MM.1S (cell line): ENCODE results near the gene ARHGEF10L.

Source experiments
- DNase-seq: peaks from one replicate; pipeline ENCODE4 v3.0.0-alpha.2; 2015
- H2AFZ ChIP-seq: fragments of 300-600 bp; sonication (generic); 2 replicates; pipeline ENCODE4 v1.6.0; 2016; ENCODE audit warnings: antibody characterized with exemption, low read length
- H3F3A ChIP-seq: fragments of 300-600 bp; sonication (generic); 2 replicates; pipeline ENCODE4 v1.6.1; 2016; ENCODE audit warnings: mild to moderate bottlenecking, antibody characterized with exemption, low read length, moderate library complexity, mixed read lengths; ENCODE audit not compliant: insufficient read depth
- H3K27ac ChIP-seq: fragments of 300-600 bp; sonication (generic); 2 replicates; pipeline ENCODE4 v1.5.1; 2016; ENCODE audit warnings: mild to moderate bottlenecking, low read length
- H3K27me3 ChIP-seq: fragments of 300-600 bp; sonication (generic); replicated peaks from 2 replicates; pipeline ENCODE4 v1.6.0; 2016; ENCODE audit warnings: low read length; ENCODE audit not compliant: insufficient read depth
- H3K36me3 ChIP-seq: fragments of 300-600 bp; sonication (generic); replicated peaks from 2 replicates; pipeline ENCODE4 v1.6.1; 2016; ENCODE audit warnings: mild to moderate bottlenecking, low read length, mixed read lengths; ENCODE audit not compliant: insufficient read depth
- H3K4me1 ChIP-seq: fragments of 300-600 bp; sonication (generic); 2 replicates; pipeline ENCODE4 v1.6.1; 2016; ENCODE audit warnings: low read length, mixed read lengths
- H3K4me2 ChIP-seq: fragments of 300-600 bp; sonication (generic); 2 replicates; pipeline ENCODE4 v1.6.0; 2016; ENCODE audit warnings: low read depth, low read length
- H3K4me3 ChIP-seq: fragments of 300-600 bp; sonication (generic); 2 replicates; pipeline ENCODE4 v1.5.1; 2016; ENCODE audit warnings: low read length, mixed read lengths
- H3K79me2 ChIP-seq: fragments of 300-600 bp; sonication (generic); 2 replicates; pipeline ENCODE4 v1.6.1; 2016; ENCODE audit warnings: mixed run types, low read length, mixed read lengths
- H3K9ac ChIP-seq: fragments of 300-600 bp; sonication (generic); 2 replicates; pipeline ENCODE4 v1.6.1; 2016; ENCODE audit warnings: low read length, mixed read lengths
- H3K9me2 ChIP-seq: fragments of 300-600 bp; sonication (generic); replicated peaks from 2 replicates; pipeline ENCODE4 v1.6.1; 2016; ENCODE audit warnings: mild to moderate bottlenecking, low read length, mixed read lengths; ENCODE audit not compliant: insufficient read depth
- H3K9me3 ChIP-seq: fragments of 300-600 bp; sonication (generic); replicated peaks from 2 replicates; pipeline ENCODE4 v1.6.1; 2016; ENCODE audit warnings: mild to moderate bottlenecking, low read length, mixed read lengths; ENCODE audit not compliant: insufficient read depth
- H4K20me1 ChIP-seq: fragments of 300-600 bp; sonication (generic); 2 replicates; pipeline ENCODE4 v1.6.1; 2016; ENCODE audit warnings: mild to moderate bottlenecking, low read length, moderate library complexity, mixed read lengths; ENCODE audit not compliant: insufficient read depth
- CTCF ChIP-seq: fragments of 300-600 bp; sonication (generic); IDR thresholded peaks from 2 replicates; pipeline ENCODE4 v1.5.1; 2016; ENCODE audit warnings: antibody characterized with exemption, low read length, mixed read lengths
- EZH2 ChIP-seq: fragments of 300-600 bp; sonication (generic); optimal IDR thresholded peaks from 2 replicates; pipeline ENCODE3; 2017; ENCODE audit warnings: low read depth, mild to moderate bottlenecking, antibody characterized with exemption, low read length, mixed read lengths
- EZH2phosphoT487 ChIP-seq: fragments of 300-600 bp; sonication (generic); IDR thresholded peaks from 2 replicates; pipeline ENCODE4 v1.6.1; 2018; ENCODE audit warnings: antibody characterized with exemption, low read length

Gene ARHGEF10L

GRCh38 chr1:17646444-17647280 lies 107.2 kb downstream of the ARHGEF10L start:
- Histone ChIP-seq H3K36me3 (no peaks in the 10 kb centered on the region), H3K9ac (no peak overlapping the region), H3K27me3 (peaks cover 99% of the 10 kb centered on the region), H3K9me2 (no peaks in the 10 kb centered on the region), H3K4me1 (no peaks in the 10 kb centered on the region), H4K20me1 (no peaks in the 10 kb centered on the region), H3K79me2 (no peaks in the 10 kb centered on the region), H2AFZ (no peak overlapping the region), H3K4me2 (no peak overlapping the region), H3K4me3 (no peak overlapping the region), H3K27ac (no peak overlapping the region), H3F3A (no peaks in the 10 kb centered on the region), H3K9me3 (no peaks in the 10 kb centered on the region)
- no peak for DNase-seq
- TF ChIP-seq CTCF (no peak), EZH2 (no peak), EZH2phosphoT487 (no peak)

GRCh38 chr1:17648457-17649145 lies 109.1 kb downstream of the ARHGEF10L start:
- no peak overlapping the region for H3K4me3 ChIP-seq
- no peaks in the 10 kb centered on the region for H3K4me1 ChIP-seq
- H3K27me3 ChIP-seq = peaks cover 85% of the 10 kb centered on the region
- no peak for TF ChIP-seq CTCF
- no peak for TF ChIP-seq EZH2
- H3K9me3 ChIP-seq = no peaks in the 10 kb centered on the region
- no peak for DNase-seq
- H4K20me1 ChIP-seq = no peaks in the 10 kb centered on the region
- H3K9ac ChIP-seq = no peak overlapping the region
- no peaks in the 10 kb centered on the region for H3K79me2 ChIP-seq
- H3K4me2 ChIP-seq = no peak overlapping the region
- H3K36me3 ChIP-seq = no peaks in the 10 kb centered on the region
- H2AFZ ChIP-seq = no peak overlapping the region
- no peak overlapping the region for H3K27ac ChIP-seq
- no peaks in the 10 kb centered on the region for H3F3A ChIP-seq
- H3K9me2 ChIP-seq = no peaks in the 10 kb centered on the region

- Histone ChIP-seq H3K9me3 (no peaks in the 10 kb centered on the region), H4K20me1 (no peaks in the 10 kb centered on the region), H3K27me3 (peaks cover 76% of the 10 kb centered on the region), H3K4me2 (no peak overlapping the region), H3F3A (no peaks in the 10 kb centered on the region), H3K4me3 (no peak overlapping the region), H3K9ac (no peak overlapping the region), H3K79me2 (no peaks in the 10 kb centered on the region), H3K27ac (no peak overlapping the region), H2AFZ (no peak overlapping the region), H3K4me1 (no peaks in the 10 kb centered on the region), H3K36me3 (no peaks in the 10 kb centered on the region), H3K9me2 (no peaks in the 10 kb centered on the region)
- TF ChIP-seq CTCF (no peak), EZH2 (no peak), EZH2phosphoT487 (no peak)
- DNase-seq = no peak
Measured at GRCh38 chr1:17649371-17650106, 110.0 kb downstream of the ARHGEF10L start.
